Mononuclear cell (primary cell): ENCODE measurements around the gene FBXW10. TPM values are rescaled to one million over a fixed set of nuclear protein-coding genes. Genes with fewer than 3 reads are reported as not detected.
"Not testable (repeated sequence)": the region's sequence is repeated elsewhere in the genome, so short reads cannot be mapped to it uniquely, and the experiment has no call there.

Source experiments
- H3K27me3 ChIP-seq: 2 replicates; pipeline ENCODE4 v1.6.0; 2011; ENCODE audit warnings: low read length, control low read depth; ENCODE audit not compliant: insufficient read depth
- H3K4me1 ChIP-seq: 2 replicates; pipeline ENCODE4 v1.5.1; 2011; ENCODE audit warnings: mild to moderate bottlenecking, low read length, control low read depth; ENCODE audit not compliant: insufficient read depth
- H3K4me3 ChIP-seq: 2 replicates; pipeline ENCODE4 v1.5.1; 2011; ENCODE audit warnings: mild to moderate bottlenecking, low read length, moderate library complexity
- H3K9me3 ChIP-seq: 2 replicates; pipeline ENCODE4 v1.5.1; 2011; ENCODE audit warnings: low read depth, mild to moderate bottlenecking, control low read depth, low read length
- total RNA-seq: library from RNA; depleted of rRNA; stranded (reverse); fragments of >200 nt; gene quantifications from one replicate; pipeline ENCODE4 v1.2.3, GENCODE V29; 2012

The FBXW10 gene
- total RNA-seq, 1 donor = not detected

- H3K4me1 ChIP-seq, H3K27me3 ChIP-seq, H3K9me3 ChIP-seq: not testable (repeated sequence)
- peak overlapping the region; percentile 53 for H3K4me3 ChIP-seq
Observed at GRCh38 chr17:18781805-18782204, 38.0 kb downstream of the FBXW10 start.

GRCh38 chr17:18785933-18786332 lies 42.1 kb downstream of the FBXW10 start:
- H3K9me3 ChIP-seq, H3K27me3 ChIP-seq, H3K4me3 ChIP-seq, H3K4me1 ChIP-seq: not testable (repeated sequence)

- H3K9me3 ChIP-seq, H3K4me3 ChIP-seq, H3K27me3 ChIP-seq, H3K4me1 ChIP-seq: not testable (repeated sequence)
Observed at GRCh38 chr17:18786890-18787289, 43.0 kb downstream of the FBXW10 start.

- H3K4me3 ChIP-seq, H3K4me1 ChIP-seq, H3K27me3 ChIP-seq, H3K9me3 ChIP-seq: not testable (repeated sequence)
Observed at GRCh38 chr17:18791402-18791801, 47.5 kb downstream of the FBXW10 start.

GRCh38 chr17:18794841-18795240 lies 51.0 kb downstream of the FBXW10 start:
- not testable (repeated sequence) for H3K4me3 ChIP-seq, H3K27me3 ChIP-seq, H3K9me3 ChIP-seq, H3K4me1 ChIP-seq

GRCh38 chr17:18796887-18797286 lies 53.0 kb downstream of the FBXW10 start:
- H3K4me1 ChIP-seq, H3K9me3 ChIP-seq, H3K27me3 ChIP-seq, H3K4me3 ChIP-seq: not testable (repeated sequence)

- H3K4me1 ChIP-seq, H3K4me3 ChIP-seq, H3K9me3 ChIP-seq, H3K27me3 ChIP-seq: not testable (repeated sequence)
Observed at GRCh38 chr17:18803458-18804245, 59.8 kb downstream of the FBXW10 start.

GRCh38 chr17:18815924-18816323 lies 72.1 kb downstream of the FBXW10 start:
- H3K4me1 ChIP-seq, H3K9me3 ChIP-seq, H3K4me3 ChIP-seq, H3K27me3 ChIP-seq: not testable (repeated sequence)

GRCh38 chr17:18816489-18817371 lies 72.9 kb downstream of the FBXW10 start:
- not testable (repeated sequence) for H3K9me3 ChIP-seq, H3K27me3 ChIP-seq, H3K4me3 ChIP-seq, H3K4me1 ChIP-seq

- H3K9me3 ChIP-seq, H3K4me3 ChIP-seq, H3K27me3 ChIP-seq, H3K4me1 ChIP-seq: not testable (repeated sequence)
Observed at GRCh38 chr17:18821430-18821829, 77.6 kb downstream of the FBXW10 start.

GRCh38 chr17:18827613-18828012 lies 83.8 kb downstream of the FBXW10 start:
- H3K9me3 ChIP-seq, H3K4me1 ChIP-seq, H3K27me3 ChIP-seq, H3K4me3 ChIP-seq: not testable (repeated sequence)

Other genes starting within 250 kb of the FBXW10 start
- gene TBC1D28, start 99.7 kb upstream of the FBXW10 start, total RNA-seq = not detected
- gene FOXO3B, start 61.7 kb upstream of the FBXW10 start, total RNA-seq = 6.9 TPM
- gene TVP23B, start 37.1 kb downstream of the FBXW10 start, total RNA-seq = 51.6 TPM
- 33.4 TPM for gene PRPSAP2, start 114.1 kb downstream of the FBXW10 start, total RNA-seq
- gene SLC5A10, start 208.1 kb downstream of the FBXW10 start, total RNA-seq = 0.10 TPM